ENCODE results near the gene PPP1R11. TPM values are rescaled to one million over a fixed set of nuclear protein-coding genes. Genes with fewer than 3 reads are reported as not detected.

Gene PPP1R11
- polyA plus RNA-seq, 3 donors, result 49.3 to 107 (median 67.7) TPM

DNA sequence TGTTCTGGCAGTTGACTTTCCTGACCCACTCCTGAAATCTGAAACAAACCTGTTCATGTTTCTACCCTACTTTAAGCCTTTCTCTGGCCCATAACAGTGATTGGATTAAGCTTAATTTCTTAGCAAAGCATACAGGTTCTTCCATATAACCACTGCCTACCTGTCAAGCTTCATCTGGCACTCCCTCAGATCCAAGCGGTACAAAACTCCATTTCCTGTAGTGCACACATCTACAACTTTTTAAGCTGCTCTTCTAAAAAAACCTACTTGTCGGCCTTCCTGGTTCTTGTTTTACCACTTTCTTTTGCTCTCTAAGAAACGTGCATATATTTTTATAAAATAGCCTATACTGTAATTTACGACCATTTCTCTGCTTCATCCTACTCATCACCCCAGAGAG lies 916 bp upstream of the PPP1R11 start:
- H3K4me1 Mint-ChIP-seq, result peaks cover 47% of the 10 kb centered on the region
- Histone ChIP-seq H3K4me1 (ENCODE audit: control insufficient read depth in 1 of 2, insufficient read depth in 2 of 2, low read length in 2 of 2) (peaks cover 36 to 43% of the 10 kb centered on the region in 2 donors), H4K20me1 (ENCODE audit: insufficient read depth, low read length) (no peaks in the 10 kb centered on the region), H3K4me3 (replicated peaks in 1 of 3; ENCODE audit: low read depth in 2 of 3, low read length in 3 of 3) (peak overlapping the region; percentile 72 to 89 (median 85)), H3K4me2 (replicated peaks; ENCODE audit: extremely low read depth, low read length, poor library complexity, severe bottlenecking) (peak overlapping the region; percentile 86), H3K9ac (ENCODE audit: insufficient read depth, low read length, poor library complexity, severe bottlenecking) (peak overlapping the region; percentile 89), H3K79me2 (ENCODE audit: insufficient read depth, low read length) (peaks cover 54% of the 10 kb centered on the region), H3K9me3 (replicated peaks in 1 of 2; ENCODE audit: control insufficient read depth in 1 of 2, insufficient read depth in 1 of 2, low read length in 2 of 2) (no peaks in the 10 kb centered on the region), H2AFZ (ENCODE audit: insufficient read depth, low read depth, low read length, poor library complexity, severe bottlenecking) (peak overlapping the region; percentile 72), H3K27ac (ENCODE audit: low read depth in 1 of 2, low read length in 2 of 2) (peak overlapping the region; percentile 96 to 99), H3K27me3 (ENCODE audit: control insufficient read depth in 2 of 2, insufficient read depth in 2 of 2, low read length in 2 of 2) (peaks cover 9 to 11% of the 10 kb centered on the region in 2 donors), H3K36me3 (replicated peaks in 1 of 2; ENCODE audit: control insufficient read depth in 1 of 2, insufficient read depth in 2 of 2, low read length in 2 of 2) (peaks cover 23 to 34% of the 10 kb centered on the region in 2 donors)
- WGBS (ENCODE audit: insufficient coverage), result 20% methylated on average over 1 of the region's 4 CpGs
- peaks cover 4 to 18% (median 13%) of the 10 kb centered on the region in 3 donors for H3K27me3 Mint-ChIP-seq (ENCODE audit: low read depth in 3 of 3)
- peaks cover 43 to 48% of the 10 kb centered on the region in 2 donors for H3K36me3 Mint-ChIP-seq
- peak overlapping the region; percentile 99 to 100 (median 100) for H3K27ac Mint-ChIP-seq
- H3K4me3 Mint-ChIP-seq, result peak overlapping the region; percentile 91 to 96
- intact Hi-C loops (cut with micrococcal nuclease), result loop anchor here (5.0 to 10.0 kb wide), 4 partner anchors 36 to 259 kb away; partner anchors contain the start of genes TRIM26 (in 1 of the 2) and TRIM39 (in 1 of the 2)
- TF ChIP-seq, protein P1, sequence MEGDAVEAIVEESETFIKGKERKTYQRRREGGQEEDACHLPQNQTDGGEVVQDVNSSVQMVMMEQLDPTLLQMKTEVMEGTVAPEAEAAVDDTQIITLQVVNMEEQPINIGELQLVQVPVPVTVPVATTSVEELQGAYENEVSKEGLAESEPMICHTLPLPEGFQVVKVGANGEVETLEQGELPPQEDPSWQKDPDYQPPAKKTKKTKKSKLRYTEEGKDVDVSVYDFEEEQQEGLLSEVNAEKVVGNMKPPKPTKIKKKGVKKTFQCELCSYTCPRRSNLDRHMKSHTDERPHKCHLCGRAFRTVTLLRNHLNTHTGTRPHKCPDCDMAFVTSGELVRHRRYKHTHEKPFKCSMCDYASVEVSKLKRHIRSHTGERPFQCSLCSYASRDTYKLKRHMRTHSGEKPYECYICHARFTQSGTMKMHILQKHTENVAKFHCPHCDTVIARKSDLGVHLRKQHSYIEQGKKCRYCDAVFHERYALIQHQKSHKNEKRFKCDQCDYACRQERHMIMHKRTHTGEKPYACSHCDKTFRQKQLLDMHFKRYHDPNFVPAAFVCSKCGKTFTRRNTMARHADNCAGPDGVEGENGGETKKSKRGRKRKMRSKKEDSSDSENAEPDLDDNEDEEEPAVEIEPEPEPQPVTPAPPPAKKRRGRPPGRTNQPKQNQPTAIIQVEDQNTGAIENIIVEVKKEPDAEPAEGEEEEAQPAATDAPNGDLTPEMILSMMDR (IDR thresholded peaks at IDR 0.05), result no peak
- DNase-seq, result no peak
- peaks cover 0 to 6% (median 4%) of the 10 kb centered on the region in 7 donors for H3K9me3 Mint-ChIP-seq

GRCh38 chr6:30067460-30068139 lies 602 bp downstream of the PPP1R11 start:
- Mint-ChIP-seq H3K9me3 (peaks cover 2 to 13% (median 9%) of the 10 kb centered on the region in 7 donors), H3K4me3 (peak overlapping the region; percentile 91 to 96), H3K36me3 (peaks cover 53 to 54% of the 10 kb centered on the region in 2 donors), H3K4me1 (peaks cover 45% of the 10 kb centered on the region), H3K27me3 (ENCODE audit: low read depth in 3 of 3) (peaks cover 17 to 34% (median 26%) of the 10 kb centered on the region in 3 donors), H3K27ac (peak overlapping the region; percentile 99 to 100 (median 100))
- Histone ChIP-seq H4K20me1 (ENCODE audit: insufficient read depth, low read length) (no peaks in the 10 kb centered on the region), H3K4me1 (ENCODE audit: control insufficient read depth in 1 of 2, insufficient read depth in 2 of 2, low read length in 2 of 2) (peaks cover 29 to 43% of the 10 kb centered on the region in 2 donors), H3K4me3 (replicated peaks in 1 of 3; ENCODE audit: low read depth in 2 of 3, low read length in 3 of 3) (peak overlapping the region; percentile 75 to 89 (median 85)), H3K27ac (ENCODE audit: low read depth in 1 of 2, low read length in 2 of 2) (peak overlapping the region; percentile 96 to 99), H3K27me3 (ENCODE audit: control insufficient read depth in 2 of 2, insufficient read depth in 2 of 2, low read length in 2 of 2) (peaks cover 20 to 26% of the 10 kb centered on the region in 2 donors), H3K79me2 (ENCODE audit: insufficient read depth, low read length) (peaks cover 38% of the 10 kb centered on the region), H3K9me3 (replicated peaks in 1 of 2; ENCODE audit: control insufficient read depth in 1 of 2, insufficient read depth in 1 of 2, low read length in 2 of 2) (peaks cover 0 to 5% of the 10 kb centered on the region in 2 donors), H3K4me2 (replicated peaks; ENCODE audit: extremely low read depth, low read length, poor library complexity, severe bottlenecking) (peak overlapping the region; percentile 86), H3K36me3 (replicated peaks in 1 of 2; ENCODE audit: control insufficient read depth in 1 of 2, insufficient read depth in 2 of 2, low read length in 2 of 2) (peaks cover 23 to 34% of the 10 kb centered on the region in 2 donors), H2AFZ (ENCODE audit: insufficient read depth, low read depth, low read length, poor library complexity, severe bottlenecking) (peak overlapping the region; percentile 82), H3K9ac (ENCODE audit: insufficient read depth, low read length, poor library complexity, severe bottlenecking) (peak overlapping the region; percentile 89)
- WGBS (ENCODE audit: insufficient coverage), result 5% methylated on average over 6 of the region's 8 CpGs
- intact Hi-C loops (cut with micrococcal nuclease), result loop anchor here (5.0 to 10.0 kb wide), 4 partner anchors 35 to 257 kb away; partner anchors contain the start of genes TRIM26 (in 1 of the 2) and TRIM39 (in 1 of the 2)
- DNase-seq, result no peak
- TF ChIP-seq, protein P1 (IDR thresholded peaks at IDR 0.05), result no peak
